Stimulated activated naive CD4-positive, alpha-beta T cell treated with Interleukin-2 at 50 U/mL for 16 hours (primary cell): ENCODE data around the gene TTC13.

Experiments used
- DNase-seq: peaks from one replicate; lab custom pipeline; 2025; lab: John Stamatoyannopoulos, UW

TTC13 gene

DNA sequence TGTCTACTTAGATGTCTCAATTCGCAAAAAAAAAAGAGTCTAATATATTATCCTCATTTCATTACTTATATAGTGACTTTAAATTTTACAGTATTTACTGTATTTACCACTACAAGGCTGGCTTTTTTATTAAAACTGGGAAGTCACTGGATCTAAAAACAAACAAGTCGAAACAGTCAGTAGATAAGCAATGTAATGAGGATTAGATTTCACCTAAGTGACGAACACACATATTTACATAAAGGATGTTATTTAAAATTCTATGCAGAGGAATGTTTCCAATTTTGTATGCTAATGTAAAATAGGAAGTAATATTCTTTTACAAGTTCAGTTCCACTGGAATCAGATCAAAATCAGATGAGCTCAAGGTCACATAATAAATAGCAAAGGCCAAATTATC lies 28.3 kb downstream of the TTC13 start:
- no peak for DNase-seq

DNA sequence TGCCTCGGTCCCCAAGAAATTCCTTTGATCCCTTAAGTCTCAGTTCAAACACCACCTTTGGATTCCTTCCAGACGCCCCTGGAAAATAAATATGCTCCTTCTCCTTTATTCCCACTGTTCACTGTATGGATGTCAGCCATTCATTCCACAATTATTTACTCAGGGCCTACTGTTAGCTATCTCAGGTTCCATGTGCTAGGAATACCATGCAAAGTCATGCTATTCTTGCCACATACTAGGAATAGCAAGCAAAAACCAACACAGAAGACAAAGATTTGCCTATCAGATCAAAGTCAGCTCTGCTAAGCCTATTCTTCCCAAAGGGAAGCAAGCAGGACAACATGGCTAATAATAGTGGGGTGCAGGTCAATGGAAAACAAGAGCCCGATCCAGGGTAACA lies 29.8 kb downstream of the TTC13 start:
- DNase-seq: no peak

DNA sequence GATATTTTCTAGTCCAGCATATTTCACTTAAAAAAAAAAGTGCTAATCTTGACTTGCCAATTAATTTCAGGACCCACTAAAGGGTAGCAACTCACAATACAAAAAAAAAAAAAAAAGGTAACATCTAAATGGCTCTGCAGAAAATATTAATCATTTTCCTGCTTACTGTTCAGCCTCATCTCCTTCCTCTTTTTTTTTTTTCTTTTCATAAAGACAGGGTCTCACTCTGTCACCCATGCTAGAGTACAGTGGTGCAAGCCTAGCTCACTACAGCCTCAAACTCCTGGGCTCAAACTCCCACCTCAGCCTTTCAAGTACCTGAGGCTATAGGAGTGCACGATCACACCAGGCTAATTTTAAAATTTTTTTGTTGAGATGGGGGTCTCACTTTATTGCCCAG lies 30.4 kb downstream of the TTC13 start:
- no peak for DNase-seq

DNA sequence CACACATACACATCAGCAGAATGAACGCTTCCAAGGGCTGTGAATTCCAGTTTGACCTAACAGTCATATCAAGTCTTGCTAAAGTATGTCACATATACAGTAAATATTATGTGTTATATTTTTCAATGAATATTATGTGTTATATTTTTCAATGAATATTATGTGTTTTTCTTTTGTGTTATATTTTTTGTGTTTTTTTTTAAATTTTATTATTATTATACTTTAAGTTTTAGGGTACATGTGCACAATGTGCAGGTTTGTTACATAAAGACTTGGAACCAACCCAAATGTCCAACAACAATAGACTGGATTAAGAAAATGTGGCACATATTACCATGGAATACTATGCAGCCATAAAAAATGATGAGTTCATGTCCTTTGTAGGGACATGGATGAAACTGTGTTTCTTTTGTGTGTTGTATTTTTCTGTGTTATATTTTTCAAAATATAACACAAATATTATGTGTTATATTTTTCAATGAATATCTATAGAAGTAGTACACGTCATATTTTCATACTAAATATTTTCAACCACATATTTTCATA lies 35.5 kb downstream of the TTC13 start:
- DNase-seq: no peak

DNA sequence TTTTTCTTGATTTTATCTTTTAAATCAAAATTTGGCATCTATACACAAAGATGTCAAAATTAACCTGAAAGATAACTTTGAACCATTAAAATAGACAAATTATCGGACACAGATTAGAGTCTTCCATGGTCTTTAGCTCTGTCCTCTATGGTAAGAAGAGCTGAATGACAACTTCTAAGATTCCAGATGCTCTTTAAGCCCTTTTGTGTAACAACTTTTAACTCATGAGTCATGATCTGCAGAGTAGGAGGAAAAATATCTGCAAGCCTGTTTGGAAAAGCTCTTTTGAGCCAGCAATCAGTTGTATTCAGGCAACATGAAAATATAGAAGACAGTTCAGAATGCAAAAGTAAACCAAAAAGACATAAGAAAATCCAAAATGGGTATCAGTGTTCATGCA lies 37.8 kb downstream of the TTC13 start:
- DNase-seq: no peak

DNA sequence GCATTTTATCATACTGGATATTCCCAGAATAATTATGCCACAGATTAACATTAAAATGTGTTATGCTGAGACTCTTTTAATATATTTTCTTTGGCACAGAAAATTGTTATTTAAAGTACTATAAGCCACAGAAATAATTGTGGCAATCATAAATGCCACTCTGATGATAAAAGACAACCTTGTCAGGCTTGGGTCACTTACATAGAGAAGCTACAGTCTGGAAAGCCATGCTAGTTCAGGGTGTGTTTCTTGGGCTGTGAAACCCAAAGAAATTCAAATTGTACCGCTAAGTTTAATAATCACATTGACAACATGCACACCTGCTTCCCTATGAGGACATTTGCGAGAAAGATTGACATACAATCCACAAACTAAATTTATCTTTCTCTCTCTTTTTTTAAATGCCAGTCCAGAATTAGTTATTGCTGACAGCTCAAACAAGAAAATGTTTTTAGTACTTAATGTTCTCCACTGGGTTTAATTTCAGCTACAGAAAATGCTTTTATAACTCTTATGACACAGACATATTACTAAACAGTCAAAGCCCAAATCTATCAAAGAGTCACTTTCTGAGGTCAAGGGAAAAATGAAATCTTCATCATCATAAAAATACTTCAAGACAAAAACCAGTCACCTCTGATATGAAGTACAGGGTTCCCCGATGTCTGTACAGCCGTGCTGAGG lies 38.7 kb downstream of the TTC13 start:
- DNase-seq: no peak

DNA sequence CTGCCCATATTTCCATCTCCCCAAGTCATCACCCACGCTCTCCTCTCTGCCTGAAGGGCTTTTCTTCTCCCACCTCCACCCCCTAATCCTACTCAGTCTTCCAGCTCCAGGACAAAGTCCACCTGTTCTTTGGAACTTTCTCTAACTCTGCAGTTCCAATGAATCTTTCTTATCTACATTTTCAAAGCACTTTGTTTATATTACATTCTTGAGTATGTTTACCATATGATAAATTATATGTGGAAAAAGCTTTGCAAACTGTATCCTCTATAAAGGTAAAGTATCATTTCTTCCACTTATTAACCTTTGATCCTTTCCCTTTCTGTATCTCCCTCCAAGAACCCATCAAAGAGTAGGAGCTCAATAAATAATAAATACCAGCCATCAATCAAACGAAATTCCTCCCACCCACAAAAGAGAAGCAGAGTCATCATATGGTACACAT lies 39.7 kb downstream of the TTC13 start:
- DNase-seq: no peak

DNA sequence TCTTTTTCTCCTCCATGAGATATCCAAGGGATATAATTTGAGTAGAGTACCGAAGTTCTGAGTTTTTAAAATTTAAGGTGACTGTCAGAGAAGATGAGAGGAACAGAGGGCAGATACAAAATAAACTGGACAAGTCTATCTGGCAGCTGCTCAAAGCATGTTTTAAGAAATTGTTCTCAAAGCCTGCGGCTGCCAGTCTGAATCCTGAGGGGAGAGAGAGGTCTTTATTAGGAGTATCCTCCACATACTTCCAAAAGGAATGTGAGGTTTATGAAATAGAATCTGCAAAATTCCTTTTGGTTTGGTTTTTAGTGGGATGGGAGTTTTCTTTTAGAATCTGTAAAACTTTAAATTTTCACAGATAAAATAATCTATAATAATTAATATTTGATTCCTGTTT lies 41.3 kb downstream of the TTC13 start:
- no peak for DNase-seq

DNA sequence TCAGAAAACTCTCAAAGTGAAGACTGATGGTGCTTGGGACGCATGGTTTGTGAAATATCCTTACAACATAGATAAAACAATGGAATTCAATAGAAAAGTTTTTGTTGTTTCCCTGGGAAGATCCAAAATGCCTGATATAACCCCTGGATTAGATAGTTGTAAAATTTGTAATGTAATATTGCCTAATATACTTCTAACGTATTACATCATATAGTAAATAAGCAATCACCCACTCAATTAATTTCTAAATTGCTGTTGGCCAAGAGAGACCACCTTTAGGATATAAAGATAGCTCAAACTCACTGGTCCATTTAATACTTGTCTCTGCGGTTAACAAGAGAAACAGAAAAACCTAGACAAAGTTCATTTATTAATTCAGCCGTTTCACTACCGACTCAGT lies 42.2 kb downstream of the TTC13 start:
- no peak for DNase-seq

DNA sequence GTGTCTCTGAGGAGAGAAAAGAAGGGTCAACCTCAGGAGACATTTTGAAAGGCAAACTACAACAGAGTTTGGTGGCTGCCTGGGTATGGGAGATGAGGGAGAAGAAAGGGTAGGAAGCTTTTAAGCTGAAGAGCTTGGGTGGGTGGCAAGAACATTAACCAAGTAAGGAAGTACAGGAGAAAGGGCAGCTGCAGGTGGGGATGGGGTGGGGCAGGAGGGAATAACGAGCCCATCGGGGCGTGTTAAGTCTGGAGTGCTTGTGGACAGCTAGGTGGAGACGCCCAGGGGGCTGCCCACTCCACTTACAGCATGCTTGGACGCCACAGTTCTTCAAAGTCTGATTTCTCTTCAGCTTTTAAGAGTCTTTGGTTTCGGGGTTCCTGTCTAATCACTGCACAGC lies 42.8 kb downstream of the TTC13 start:
- DNase-seq: no peak

DNA sequence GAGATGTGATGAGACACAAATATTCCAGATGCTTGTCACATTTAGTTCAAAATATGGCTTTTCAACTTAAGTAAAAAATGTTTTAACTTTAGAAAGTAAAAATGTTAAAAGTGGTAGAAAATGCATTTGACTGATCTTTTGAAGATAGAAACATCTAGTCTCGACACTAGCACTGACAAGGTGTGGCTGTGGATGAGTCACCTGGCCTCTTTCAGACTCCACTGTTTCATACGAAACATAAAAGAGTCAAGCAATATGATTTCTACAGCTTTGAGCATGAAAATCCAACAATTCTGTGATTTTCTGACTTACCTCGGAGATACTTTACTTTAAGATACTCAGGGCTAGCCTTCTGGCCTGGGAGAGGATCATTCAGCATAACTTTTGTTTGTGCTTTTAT lies 47.7 kb downstream of the TTC13 start:
- no peak for DNase-seq

DNA sequence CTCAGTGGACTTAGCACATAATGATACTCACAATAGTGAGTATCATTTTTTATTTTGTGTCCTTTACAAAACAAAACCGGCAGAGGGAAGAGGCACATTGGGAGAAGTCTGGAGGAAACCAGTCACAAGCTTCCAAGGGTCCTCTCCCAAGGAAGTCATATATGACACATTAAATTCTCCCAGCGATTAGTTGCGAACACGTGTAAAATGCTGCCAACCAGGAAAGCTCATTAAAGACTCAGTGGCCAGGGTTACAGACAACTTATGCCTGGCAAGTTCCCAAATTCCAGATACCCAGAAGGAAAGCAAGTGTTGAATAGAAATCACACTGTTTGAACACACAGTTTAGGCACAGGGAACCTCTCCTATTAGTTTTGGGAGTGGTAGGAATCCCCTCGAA lies 52.5 kb downstream of the TTC13 start:
- DNase-seq: no peak

DNA sequence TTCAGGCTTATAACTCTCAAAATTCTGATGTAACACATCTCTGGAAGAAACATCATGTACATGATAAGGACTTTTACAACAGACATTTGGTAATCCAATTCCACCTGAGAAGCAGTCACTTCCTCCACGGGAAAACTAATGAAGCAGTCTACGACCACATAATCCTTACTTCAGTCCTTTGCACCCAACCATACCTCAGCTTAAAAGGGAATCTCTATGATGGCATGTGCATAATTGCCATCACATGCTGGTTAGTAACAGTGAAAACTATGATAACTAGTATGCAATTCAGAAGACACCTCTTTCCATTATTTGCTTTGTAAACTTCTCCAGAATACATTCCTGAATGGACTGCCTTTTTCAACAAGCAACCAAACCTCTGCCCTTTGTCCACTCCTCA lies 53.1 kb downstream of the TTC13 start:
- no peak for DNase-seq

DNA sequence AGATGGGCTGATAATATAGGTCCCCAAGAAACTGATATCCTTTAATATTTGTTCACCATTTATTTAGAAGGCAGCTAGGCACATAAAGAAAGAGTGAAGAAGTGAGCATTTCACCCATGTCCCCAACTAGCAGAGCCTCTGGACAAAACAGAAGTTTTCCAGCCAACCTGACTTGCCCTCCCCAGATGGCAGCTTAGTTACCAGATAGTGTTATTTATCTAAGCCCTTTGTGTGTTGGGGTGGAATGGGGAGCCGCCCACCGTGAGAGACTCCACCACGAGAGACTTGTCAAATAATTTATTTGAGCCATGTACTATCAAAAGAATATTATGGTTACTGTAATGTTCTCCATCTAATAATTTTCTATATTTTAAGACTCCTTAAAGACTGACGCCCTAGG lies 55.5 kb downstream of the TTC13 start:
- DNase-seq: no peak

DNA sequence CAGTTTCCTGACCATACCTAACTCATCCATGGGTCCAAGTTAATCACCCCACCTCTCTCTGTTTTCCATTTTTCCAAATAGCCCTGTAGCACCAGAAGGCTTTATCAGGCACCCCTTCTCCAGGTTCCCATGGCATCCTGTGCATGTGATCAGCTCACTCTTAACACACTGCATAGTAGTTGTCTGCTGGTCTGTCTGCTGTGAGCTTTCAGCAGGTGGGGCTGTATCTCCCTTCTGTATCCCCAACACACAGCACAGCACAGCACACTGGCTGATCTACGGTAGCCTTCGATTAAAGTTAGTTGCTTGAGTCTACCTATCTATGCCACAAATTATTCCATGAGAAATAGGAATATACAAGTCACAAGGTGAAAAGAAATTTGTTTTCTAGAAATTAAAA lies 56.0 kb downstream of the TTC13 start:
- no peak for DNase-seq

DNA sequence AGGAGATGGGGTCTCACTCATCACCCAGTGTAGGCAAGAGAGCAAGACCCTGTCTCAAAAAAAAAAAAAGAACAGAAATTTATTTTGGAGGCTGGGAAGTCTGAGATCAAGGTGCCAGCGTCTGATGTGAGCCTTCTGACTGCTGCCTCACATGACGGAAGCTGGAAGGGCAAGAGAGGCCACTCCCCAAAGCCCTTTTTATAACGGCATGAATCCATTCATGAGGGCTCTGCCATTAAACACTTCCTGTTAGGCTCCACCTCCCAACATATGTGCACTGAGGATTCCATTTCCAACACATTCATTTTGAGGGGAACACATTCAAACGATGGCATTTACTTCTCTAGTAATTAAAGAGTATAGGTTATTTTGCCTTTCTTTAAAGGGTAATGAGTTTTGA lies 59.5 kb downstream of the TTC13 start:
- no peak for DNase-seq

DNA sequence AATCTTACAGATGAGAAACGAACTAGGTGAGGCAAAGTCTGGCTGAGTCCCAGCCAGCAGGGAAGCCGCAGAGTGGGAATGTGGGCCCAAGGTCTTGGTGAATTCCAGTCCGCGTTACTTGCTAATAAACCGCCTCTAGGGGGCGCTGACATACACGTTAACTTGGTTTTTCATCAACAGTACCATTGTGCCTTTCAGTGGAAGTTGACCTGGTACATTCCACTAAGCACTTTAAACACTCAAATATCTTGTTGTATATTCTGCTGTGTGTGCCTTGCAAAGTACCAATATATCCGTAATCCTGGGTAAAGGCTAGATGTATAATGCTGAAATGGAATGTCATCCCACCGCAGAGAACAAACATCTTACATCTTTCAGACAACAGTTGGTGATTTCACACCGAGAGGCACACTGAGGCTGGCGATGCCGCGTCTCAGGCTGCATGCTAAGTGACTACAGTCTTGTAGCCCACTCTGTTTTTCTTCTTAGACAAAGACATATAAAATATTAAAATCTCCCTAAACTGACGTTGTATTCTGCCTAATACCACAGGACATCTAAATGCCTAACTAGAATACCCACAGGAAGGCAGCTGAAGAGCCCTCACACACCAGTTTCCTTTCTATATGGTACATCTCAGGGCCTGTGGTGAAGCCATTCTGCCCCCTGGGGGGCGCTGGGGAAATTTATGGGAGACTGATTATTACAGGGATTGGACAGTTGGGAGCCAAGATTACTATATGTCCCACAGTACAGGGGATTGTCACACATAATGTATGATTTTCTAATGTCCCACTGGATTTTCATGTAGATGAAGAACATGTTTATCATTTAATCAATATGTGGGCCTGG lies 61.2 kb downstream of the TTC13 start:
- DNase-seq: peak; percentile 62

DNA sequence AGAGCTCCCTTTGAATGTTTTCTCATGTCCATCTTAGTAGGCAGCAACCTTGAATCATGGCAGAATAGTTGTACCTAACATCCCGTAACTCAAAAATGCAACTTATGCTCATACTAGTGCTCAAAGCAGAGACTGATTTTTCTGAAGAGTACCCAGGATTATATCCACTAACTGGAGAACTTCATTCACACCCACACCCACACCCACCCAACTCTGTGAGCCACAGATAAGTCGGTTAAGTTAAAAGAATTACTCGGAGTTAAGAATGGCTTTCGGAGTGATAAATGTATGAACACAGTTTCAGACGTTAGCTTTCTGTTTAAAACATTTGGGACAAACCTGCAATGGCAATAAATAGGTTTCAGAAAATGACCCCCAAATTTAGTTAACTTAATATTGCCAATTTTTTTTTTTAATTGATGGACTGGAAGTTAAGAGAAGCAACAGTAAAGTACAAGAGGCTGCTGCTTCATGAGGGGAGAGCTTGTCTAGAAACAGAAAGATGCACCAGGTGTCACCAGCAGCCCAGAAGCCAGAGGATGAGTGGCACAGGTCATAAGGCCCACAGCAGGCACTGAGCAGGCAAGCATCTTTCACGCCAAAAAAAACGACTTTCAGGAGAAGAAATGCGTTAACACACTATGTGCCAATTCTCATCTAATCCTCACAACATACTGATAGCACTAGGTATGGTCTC lies 61.9 kb downstream of the TTC13 start:
- no peak for DNase-seq

DNA sequence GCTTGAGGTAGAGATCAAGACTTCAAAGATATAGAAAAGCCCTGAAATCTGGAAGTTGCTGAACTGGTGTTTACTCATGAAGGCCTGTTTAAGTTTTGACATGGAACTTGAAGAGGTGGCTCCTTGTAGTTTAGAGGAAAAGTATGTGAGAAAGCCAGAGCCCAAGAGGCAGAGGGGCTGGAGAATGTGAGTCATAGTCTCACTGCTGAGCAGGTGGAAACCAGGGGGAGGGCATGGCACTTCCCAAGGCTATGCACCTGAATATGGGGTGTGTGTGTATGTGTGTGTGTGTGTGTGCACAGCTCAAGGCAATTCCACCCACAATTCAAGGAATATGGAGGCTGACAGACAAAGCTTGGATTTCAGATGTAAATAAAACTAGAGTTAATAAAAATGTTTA lies 63.6 kb downstream of the TTC13 start:
- DNase-seq: no peak

DNA sequence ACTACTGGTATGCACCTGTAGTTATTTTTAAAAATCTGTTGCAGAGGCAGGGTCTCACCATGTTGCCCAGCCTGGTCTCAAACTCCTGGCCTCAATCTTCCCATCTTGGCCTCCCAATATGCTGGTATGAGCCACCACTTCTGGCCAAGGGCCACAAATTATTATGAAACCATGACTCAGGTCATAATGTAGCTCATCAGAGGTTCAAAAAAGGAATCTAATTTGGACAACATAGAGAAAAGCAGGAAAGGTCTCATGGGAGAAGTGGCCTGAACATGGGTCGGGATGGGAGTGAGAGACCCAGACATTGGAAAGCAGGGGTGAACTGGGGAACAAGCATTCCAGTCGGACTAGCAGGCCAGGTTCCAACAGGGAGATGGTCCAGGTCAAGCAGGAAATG lies 65.2 kb downstream of the TTC13 start:
- no peak for DNase-seq

DNA sequence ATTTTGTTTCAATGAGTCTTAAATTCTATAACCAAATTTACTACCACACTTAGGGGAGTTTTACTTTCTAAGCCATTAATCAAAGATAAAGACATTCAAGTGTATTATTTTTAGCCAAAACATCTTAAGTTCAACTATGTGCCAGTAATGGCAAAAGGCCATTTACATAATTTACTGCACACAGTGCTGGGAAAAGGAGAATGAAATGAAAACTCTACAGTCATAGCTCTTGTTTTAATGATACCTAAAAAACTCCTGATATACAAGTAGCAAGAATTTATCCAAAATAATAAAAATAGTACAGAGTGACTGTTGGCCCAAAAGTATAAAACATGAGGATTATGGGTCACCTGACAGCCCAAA lies 67.9 kb downstream of the TTC13 start:
- no peak for DNase-seq

DNA sequence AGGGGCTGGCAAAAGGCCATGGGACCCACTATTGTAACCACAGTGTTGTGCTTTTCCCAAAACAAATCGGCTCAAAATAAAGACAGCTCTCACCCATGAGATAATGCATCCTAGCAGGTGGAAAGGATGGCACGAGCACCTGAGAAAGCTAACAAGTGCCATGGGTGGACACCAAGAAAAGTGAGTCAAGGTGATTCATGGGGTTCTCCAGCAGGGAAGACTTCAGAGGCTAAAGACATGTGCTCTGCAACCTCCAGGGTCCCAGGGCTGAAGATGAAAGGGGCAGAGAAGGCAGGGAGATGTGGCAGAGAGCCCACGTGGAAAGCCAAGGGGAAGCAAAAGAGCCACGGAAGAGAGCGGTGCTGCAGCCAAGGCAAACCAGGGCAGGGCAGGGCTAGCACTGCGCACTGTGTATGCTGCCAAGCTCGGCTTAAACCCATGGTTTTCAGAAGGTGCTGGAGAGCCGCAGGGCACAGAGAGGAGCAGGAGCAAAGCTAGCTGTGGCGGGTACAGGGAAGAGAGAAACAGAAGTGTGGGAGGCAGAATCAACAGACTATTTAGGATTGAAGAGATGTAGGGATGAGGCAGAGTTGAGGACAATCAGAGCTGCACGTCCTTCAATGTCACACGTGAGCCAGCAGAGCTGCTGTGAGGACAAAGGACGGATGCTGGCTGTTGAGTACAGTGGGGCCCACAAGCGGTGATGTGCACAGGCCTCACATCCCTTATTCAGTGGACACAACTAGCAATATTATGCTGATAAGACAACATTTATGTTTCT lies 68.5 kb downstream of the TTC13 start:
- DNase-seq: no peak
